Large intestine (tissue), 3 donors: ENCODE measurements around the gene CEMIP. TPM values are rescaled to one million over a fixed set of nuclear protein-coding genes. Genes with fewer than 3 reads are reported as not detected.

Experiments used
- DNase-seq, 2 donors: peaks; one replicate each; pipeline versions ENCODE4 v3.0.0 to v3.0.0-alpha.2; 2013
- H3K27ac ChIP-seq: one replicate; pipeline ENCODE4 v1.5.1; 2013; ENCODE audit warnings: low read length
- H3K27me3 ChIP-seq: 2 replicates; pipeline ENCODE4 v1.6.1; 2013; ENCODE audit warnings: low read length; ENCODE audit not compliant: control insufficient read depth, insufficient read depth
- H3K36me3 ChIP-seq: 2 replicates; pipeline ENCODE4 v1.6.1; 2013; ENCODE audit warnings: low read length; ENCODE audit not compliant: control insufficient read depth, insufficient read depth
- H3K4me1 ChIP-seq: one replicate; pipeline ENCODE4 v1.6.1; 2013; ENCODE audit warnings: low read length; ENCODE audit not compliant: control insufficient read depth, insufficient read depth
- H3K4me3 ChIP-seq: one replicate; pipeline ENCODE4 v1.5.1; 2013; ENCODE audit warnings: low read length
- H3K9me3 ChIP-seq: one replicate; pipeline ENCODE4 v1.6.1; 2013; ENCODE audit warnings: mild to moderate bottlenecking, low read depth, low read length, moderate library complexity; ENCODE audit not compliant: control insufficient read depth
- WGBS: methylation state at CpG from one replicate; pipeline ENCODE4 v1.1.5; 2013; ENCODE audit warnings: low lambda C conversion rate; ENCODE audit not compliant: insufficient coverage; 5-methylcytosine and 5-hydroxymethylcytosine counted together
- polyA plus RNA-seq: library from polyadenylated mRNA; unstranded; fragments of 120-200 nt; gene quantifications from one replicate; pipeline ENCODE4 v1.2.1, GENCODE V29; 2013

Gene CEMIP
- polyA plus RNA-seq, 1 donor = 2.5 TPM

- Histone ChIP-seq H3K36me3 (no peaks in the 10 kb centered on the region), H3K9me3 (no peaks in the 10 kb centered on the region), H3K27ac (no peak overlapping the region), H3K27me3 (no peaks in the 10 kb centered on the region), H3K4me3 (no peak overlapping the region), H3K4me1 (no peaks in the 10 kb centered on the region)
- no peak for DNase-seq
- WGBS = no CpG with 5 or more reads among the region's 2 CpGs
These were observed 87.8 kb downstream of the CEMIP start for GRCh38 chr15:80866936-80867335.

GRCh38 chr15:80870366-80870765, 91.2 kb downstream of the CEMIP start:
- Histone ChIP-seq H3K4me3 (no peak overlapping the region), H3K9me3 (no peaks in the 10 kb centered on the region), H3K27ac (no peak overlapping the region), H3K36me3 (no peaks in the 10 kb centered on the region), H3K4me1 (no peaks in the 10 kb centered on the region), H3K27me3 (no peaks in the 10 kb centered on the region)
- WGBS = no CpG with 5 or more reads among the region's 8 CpGs
- DNase-seq = no peak

GRCh38 chr15:80870893-80871292, 91.7 kb downstream of the CEMIP start:
- H3K4me1 ChIP-seq = no peaks in the 10 kb centered on the region
- no peak for DNase-seq
- no peaks in the 10 kb centered on the region for H3K27me3 ChIP-seq
- H3K36me3 ChIP-seq = no peaks in the 10 kb centered on the region
- no peak overlapping the region for H3K4me3 ChIP-seq
- no peak overlapping the region for H3K27ac ChIP-seq
- no CpG with 5 or more reads among the region's 5 CpGs for WGBS
- H3K9me3 ChIP-seq = no peaks in the 10 kb centered on the region

- H3K27me3 ChIP-seq = no peaks in the 10 kb centered on the region
- no peak overlapping the region for H3K27ac ChIP-seq
- DNase-seq = no peak
- no peaks in the 10 kb centered on the region for H3K36me3 ChIP-seq
- no CpG with 5 or more reads among the region's 12 CpGs for WGBS
- H3K4me1 ChIP-seq = no peaks in the 10 kb centered on the region
- no peak overlapping the region for H3K4me3 ChIP-seq
- H3K9me3 ChIP-seq = no peaks in the 10 kb centered on the region
These were observed 92.7 kb downstream of the CEMIP start for GRCh38 chr15:80871858-80872257.

- DNase-seq = no peak
- Histone ChIP-seq H3K4me1 (no peaks in the 10 kb centered on the region), H3K27ac (no peak overlapping the region), H3K4me3 (no peak overlapping the region), H3K9me3 (no peaks in the 10 kb centered on the region), H3K27me3 (no peaks in the 10 kb centered on the region), H3K36me3 (no peaks in the 10 kb centered on the region)
- no CpG with 5 or more reads among the region's 7 CpGs for WGBS
These were observed 94.3 kb downstream of the CEMIP start for GRCh38 chr15:80873366-80873952.

- H3K27me3 ChIP-seq = peaks cover 3% of the 10 kb centered on the region
- no peak overlapping the region for H3K4me3 ChIP-seq
- H3K27ac ChIP-seq = no peak overlapping the region
- no peak for DNase-seq
- no peaks in the 10 kb centered on the region for H3K9me3 ChIP-seq
- H3K4me1 ChIP-seq = no peaks in the 10 kb centered on the region
- WGBS = no CpG with 5 or more reads among the region's 8 CpGs
- no peaks in the 10 kb centered on the region for H3K36me3 ChIP-seq
These were observed 96.6 kb downstream of the CEMIP start for GRCh38 chr15:80875568-80876347.

GRCh38 chr15:80876348-80876674, 97.1 kb downstream of the CEMIP start:
- H3K36me3 ChIP-seq = no peaks in the 10 kb centered on the region
- no peak for DNase-seq
- no peak overlapping the region for H3K4me3 ChIP-seq
- H3K4me1 ChIP-seq = no peaks in the 10 kb centered on the region
- H3K9me3 ChIP-seq = no peaks in the 10 kb centered on the region
- no peak overlapping the region for H3K27ac ChIP-seq
- peaks cover 3% of the 10 kb centered on the region for H3K27me3 ChIP-seq
- no CpG with 5 or more reads among the region's 4 CpGs for WGBS

DNA sequence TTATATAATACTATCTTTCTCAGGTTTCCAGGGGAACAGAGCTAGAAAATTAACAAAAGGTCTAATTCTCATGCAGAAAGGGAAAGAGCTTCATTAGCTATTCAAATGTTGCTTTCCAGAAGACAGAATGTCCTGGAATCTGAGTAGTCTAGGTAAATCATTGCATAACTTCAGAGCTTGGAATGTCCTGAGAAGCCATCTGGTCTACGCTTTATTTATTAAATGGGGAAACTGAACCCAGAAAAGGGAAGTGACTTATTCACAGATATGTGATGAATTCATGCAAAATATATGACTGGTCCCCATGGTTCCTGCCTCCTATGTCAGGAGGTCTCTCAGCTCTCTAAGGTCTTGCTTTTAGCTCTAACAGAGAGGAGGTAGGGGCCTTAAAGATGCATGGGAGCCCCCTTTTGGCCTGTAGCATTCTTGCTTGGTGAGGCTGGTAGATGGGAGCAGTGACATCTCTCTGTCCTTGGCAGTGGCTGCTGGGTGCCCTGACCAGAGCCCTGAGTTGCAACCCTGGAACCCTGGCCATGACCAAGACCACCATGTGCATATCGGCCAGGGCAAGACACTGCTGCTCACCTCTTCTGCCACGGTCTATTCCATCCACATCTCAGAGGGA, 99.2 kb downstream of the CEMIP start:
- H3K4me1 ChIP-seq = no peaks in the 10 kb centered on the region
- no peak for DNase-seq
- WGBS = no CpG with 5 or more reads among the region's 3 CpGs
- no peaks in the 10 kb centered on the region for H3K36me3 ChIP-seq
- H3K27ac ChIP-seq = no peak overlapping the region
- H3K27me3 ChIP-seq = peaks cover 3% of the 10 kb centered on the region
- H3K9me3 ChIP-seq = no peaks in the 10 kb centered on the region
- H3K4me3 ChIP-seq = no peak overlapping the region

- DNase-seq = no peak
- Histone ChIP-seq H3K4me3 (no peak overlapping the region), H3K27ac (no peak overlapping the region), H3K36me3 (no peaks in the 10 kb centered on the region), H3K4me1 (no peaks in the 10 kb centered on the region), H3K27me3 (peaks cover 3% of the 10 kb centered on the region), H3K9me3 (no peaks in the 10 kb centered on the region)
- no CpG with 5 or more reads among the region's 2 CpGs for WGBS
These were observed 99.7 kb downstream of the CEMIP start for GRCh38 chr15:80878867-80879250.

- H3K27me3 ChIP-seq = peaks cover 3% of the 10 kb centered on the region
- no peaks in the 10 kb centered on the region for H3K4me1 ChIP-seq
- no peak overlapping the region for H3K4me3 ChIP-seq
- no peaks in the 10 kb centered on the region for H3K9me3 ChIP-seq
- no peak for DNase-seq
- H3K36me3 ChIP-seq = no peaks in the 10 kb centered on the region
- WGBS = no CpG with 5 or more reads among the region's 3 CpGs
- no peak overlapping the region for H3K27ac ChIP-seq
These were observed 100.9 kb downstream of the CEMIP start for GRCh38 chr15:80880086-80880485.
